Erythroblast (primary cell): ENCODE results near the gene CNIH2.
"Not testable (repeated sequence)": the region's sequence is repeated elsewhere in the genome, so short reads cannot be mapped to it uniquely, and the experiment has no call there.

ENCODE experiments used
- DNase-seq, 2 experiments: peaks; one replicate each; lab custom pipeline; 2025; lab: John Stamatoyannopoulos, UW
- GATA1 ChIP-seq: IDR thresholded peaks from 2 replicates; pipeline ENCODE4 v1.6.1; 2011; ENCODE audit warnings: low read depth, mild to moderate bottlenecking, control low read depth, low read length, moderate library complexity
- POLR2A ChIP-seq: IDR thresholded peaks from 2 replicates; pipeline ENCODE4 v1.6.1; 2011; ENCODE audit warnings: mild to moderate bottlenecking, low read length

Gene CNIH2

GRCh38 chr11:66242095-66242765 is 35.7 kb upstream of the CNIH2 start:
- TF ChIP-seq POLR2A (no peak), GATA1 (no peak)

GRCh38 chr11:66243782-66244535 is 34.0 kb upstream of the CNIH2 start:
- no peak for TF ChIP-seq POLR2A
- no peak for DNase-seq

More at GRCh38 chr11:66242095-66242765, 35.7 kb upstream of the CNIH2 start:
- DNase-seq = no peak

- DNase-seq = no peak
- no peak for TF ChIP-seq GATA1
- TF ChIP-seq POLR2A = no peak
These were observed 30.7 kb upstream of the CNIH2 start for GRCh38 chr11:66247295-66247694.

- TF ChIP-seq GATA1 = no peak
- no peak for TF ChIP-seq POLR2A
- DNase-seq = no peak
These were observed 30.2 kb upstream of the CNIH2 start for GRCh38 chr11:66247801-66248200.

GRCh38 chr11:66248903-66249302 is 29.1 kb upstream of the CNIH2 start:
- TF ChIP-seq GATA1 = no peak
- no peak for TF ChIP-seq POLR2A
- no peak for DNase-seq

- DNase-seq = no peak
- TF ChIP-seq GATA1 (no peak), POLR2A (no peak)
These were observed 26.2 kb upstream of the CNIH2 start for GRCh38 chr11:66251809-66252208.

- not testable (repeated sequence) for DNase-seq
These were observed 24.9 kb upstream of the CNIH2 start for GRCh38 chr11:66253081-66253480.

GRCh38 chr11:66258473-66258893 is 19.5 kb upstream of the CNIH2 start:
- DNase-seq = no peak
- no peak for TF ChIP-seq POLR2A
- TF ChIP-seq GATA1 = no peak

- no peak for TF ChIP-seq GATA1
- TF ChIP-seq POLR2A = no peak
- no peak for DNase-seq
These were observed 18.8 kb upstream of the CNIH2 start for GRCh38 chr11:66259225-66259624.

- DNase-seq = no peak
- TF ChIP-seq POLR2A (no peak), GATA1 (no peak)
These were observed 18.0 kb upstream of the CNIH2 start for GRCh38 chr11:66259956-66260355.

GRCh38 chr11:66261578-66261977 is 16.4 kb upstream of the CNIH2 start:
- TF ChIP-seq GATA1 = no peak
- no peak for TF ChIP-seq POLR2A
- DNase-seq = no peak

GRCh38 chr11:66262191-66262590 is 15.8 kb upstream of the CNIH2 start:
- TF ChIP-seq POLR2A = no peak
- TF ChIP-seq GATA1 = no peak
- no peak for DNase-seq

- TF ChIP-seq GATA1 (no peak), POLR2A (peak; percentile 5)
- DNase-seq = no peak
These were observed 15.3 kb upstream of the CNIH2 start for GRCh38 chr11:66262696-66263095.

- DNase-seq = no peak
- no peak for TF ChIP-seq POLR2A
These were observed 14.7 kb upstream of the CNIH2 start for GRCh38 chr11:66263231-66263630.

- DNase-seq = no peak
- TF ChIP-seq GATA1 = no peak
- TF ChIP-seq POLR2A = no peak
These were observed 14.2 kb upstream of the CNIH2 start for GRCh38 chr11:66263785-66264184.

- TF ChIP-seq GATA1 = no peak
- no peak for TF ChIP-seq POLR2A
- no peak for DNase-seq
These were observed 13.6 kb upstream of the CNIH2 start for GRCh38 chr11:66264383-66264782.
